IMR-90 (cell line): ENCODE results near the gene FCMR.
A peak's percentile ranks its signal among the peaks of the same experiment; 100 is the strongest.

Experiments
- BHLHE40 ChIP-seq: fragments of 150-350 bp; IDR thresholded peaks from 2 replicates; pipeline ENCODE4 v1.6.1; 2016; ENCODE audit warnings: mild to moderate bottlenecking, low read depth, low read length
- CEBPB ChIP-seq: IDR thresholded peaks from 2 replicates; pipeline ENCODE4 v1.6.1; 2012; ENCODE audit warnings: low read depth, low read length, improper control_type of control experiment
- CHD1 ChIP-seq: IDR thresholded peaks from 2 replicates; pipeline ENCODE4 v1.6.1; 2012; ENCODE audit warnings: low read depth, low read length, improper control_type of control experiment
- CTCF ChIP-seq: conservative IDR thresholded peaks from 2 replicates; pipeline ENCODE4 v1.5.1; 2012; ENCODE audit warnings: mild to moderate bottlenecking, low read depth, low read length, improper control_type of control experiment
- FOS ChIP-seq: fragments of 150-350 bp; IDR thresholded peaks from 2 replicates; pipeline ENCODE4 v1.6.1; 2016; ENCODE audit warnings: low read depth, low read length
- MAFK ChIP-seq: IDR thresholded peaks from 2 replicates; pipeline ENCODE4 v1.6.1; 2012; ENCODE audit warnings: low read depth, low read length, improper control_type of control experiment
- MAZ ChIP-seq: IDR thresholded peaks from 2 replicates; pipeline ENCODE4 v1.6.1; 2012; ENCODE audit warnings: low read depth, mild to moderate bottlenecking, low read length, improper control_type of control experiment, moderate library complexity, borderline replicate concordance
- MXI1 ChIP-seq: IDR thresholded peaks from 2 replicates; pipeline ENCODE4 v1.6.1; 2012; ENCODE audit warnings: low read depth, mild to moderate bottlenecking, low read length, moderate library complexity, borderline replicate concordance
- POLR2A ChIP-seq: IDR thresholded peaks from 2 replicates; pipeline ENCODE4 v1.6.1; 2012; ENCODE audit warnings: mild to moderate bottlenecking, low read depth, low read length
- RAD21 ChIP-seq: IDR thresholded peaks from 2 replicates; pipeline ENCODE4 v1.6.1; 2012; ENCODE audit warnings: low read length, improper control_type of control experiment
- RFX5 ChIP-seq: IDR thresholded peaks from 2 replicates; pipeline ENCODE4 v1.8.0; 2012; ENCODE audit warnings: low read depth, mild to moderate bottlenecking, low read length, moderate library complexity
- SMC3 ChIP-seq: fragments of 150-350 bp; IDR thresholded peaks from 2 replicates; pipeline ENCODE4 v1.6.1; 2016; ENCODE audit warnings: low read depth, mild to moderate bottlenecking, antibody characterized with exemption, low read length, moderate library complexity

GRCh38 chr1:206969090-206969489 lies 47.3 kb upstream of the FCMR start:
- no peak for TF ChIP-seq BHLHE40
- no peak for TF ChIP-seq CTCF
- no peak for TF ChIP-seq MXI1
- no peak for TF ChIP-seq POLR2A
- no peak for TF ChIP-seq FOS
- peak; percentile 23; the same call in 1 of the 2 replicates for TF ChIP-seq MAFK
- TF ChIP-seq CEBPB: no peak
- TF ChIP-seq RFX5: no peak
- TF ChIP-seq SMC3: no peak
- no peak for TF ChIP-seq CHD1
- no peak for TF ChIP-seq RAD21
- no peak for TF ChIP-seq MAZ
